Body of pancreas (tissue), 4 donors: ENCODE data around the gene HTT.

Experiments used
- POLR2A ChIP-seq, 3 donors: fragments of 450-650 bp; IDR thresholded peaks; one replicate each; pipeline ENCODE4 v1.6.1; 2016; ENCODE audit warnings: antibody characterized with exemption in 3 of 3, mild to moderate bottlenecking in 2 of 3
- TF ChIP-seq, protein P1 (sequence below), 7 experiments: fragments of 450-650 bp in 4 of 7; fragments of 200-600 bp in 3 of 7; sonication (generic) in 3 of 7; IDR thresholded peaks; one replicate each; pipeline ENCODE4 v1.5.1; 2016 to 2019; ENCODE audit warnings: antibody characterized with exemption in 7 of 7

DNA sequence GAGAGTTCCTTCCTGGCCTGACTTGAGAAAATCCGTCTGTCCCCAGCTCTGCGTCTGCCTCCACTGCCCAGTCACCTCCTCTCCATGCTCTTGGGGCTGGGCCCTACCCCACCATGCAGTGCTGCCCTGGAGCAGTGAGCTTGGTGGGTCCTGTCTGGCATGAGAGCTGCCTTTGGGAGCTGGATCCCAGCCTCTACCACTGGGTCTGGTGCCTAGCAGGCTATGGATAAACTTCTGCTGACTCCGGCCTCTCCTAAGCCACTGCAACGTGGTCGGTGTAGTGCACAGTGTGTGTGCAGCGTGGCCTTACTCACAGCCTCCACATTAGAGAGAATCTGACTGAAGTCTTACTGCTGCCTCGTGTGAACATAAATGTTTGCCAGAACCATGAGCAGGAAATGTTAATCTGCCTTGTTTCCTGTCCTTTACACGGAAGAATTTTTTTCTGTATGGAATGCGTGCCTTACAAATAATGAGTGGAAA, 47.6 kb downstream of the HTT start:
- TF ChIP-seq, protein P1, sequence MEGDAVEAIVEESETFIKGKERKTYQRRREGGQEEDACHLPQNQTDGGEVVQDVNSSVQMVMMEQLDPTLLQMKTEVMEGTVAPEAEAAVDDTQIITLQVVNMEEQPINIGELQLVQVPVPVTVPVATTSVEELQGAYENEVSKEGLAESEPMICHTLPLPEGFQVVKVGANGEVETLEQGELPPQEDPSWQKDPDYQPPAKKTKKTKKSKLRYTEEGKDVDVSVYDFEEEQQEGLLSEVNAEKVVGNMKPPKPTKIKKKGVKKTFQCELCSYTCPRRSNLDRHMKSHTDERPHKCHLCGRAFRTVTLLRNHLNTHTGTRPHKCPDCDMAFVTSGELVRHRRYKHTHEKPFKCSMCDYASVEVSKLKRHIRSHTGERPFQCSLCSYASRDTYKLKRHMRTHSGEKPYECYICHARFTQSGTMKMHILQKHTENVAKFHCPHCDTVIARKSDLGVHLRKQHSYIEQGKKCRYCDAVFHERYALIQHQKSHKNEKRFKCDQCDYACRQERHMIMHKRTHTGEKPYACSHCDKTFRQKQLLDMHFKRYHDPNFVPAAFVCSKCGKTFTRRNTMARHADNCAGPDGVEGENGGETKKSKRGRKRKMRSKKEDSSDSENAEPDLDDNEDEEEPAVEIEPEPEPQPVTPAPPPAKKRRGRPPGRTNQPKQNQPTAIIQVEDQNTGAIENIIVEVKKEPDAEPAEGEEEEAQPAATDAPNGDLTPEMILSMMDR (IDR thresholded peaks at IDR 0.05) = no peak
- TF ChIP-seq POLR2A (IDR thresholded peaks at IDR 0.05) = no peak
